Prostate gland (tissue), 2 donors: ENCODE results near the gene PRKCQ.

Experiments
- CTCF ChIP-seq, 4 experiments: fragments of 200-600 bp in 2 of 4; fragments of 450-650 bp in 2 of 4; sonication (generic) in 2 of 4; IDR thresholded peaks; 1 replicate in 3 of 4; 2 replicates in 1 of 4; pipeline ENCODE4 v1.5.1; 2016 to 2019; ENCODE audit warnings: antibody characterized with exemption in 4 of 4, mild to moderate bottlenecking in 2 of 4, moderate library complexity in 2 of 4
- POLR2A ChIP-seq: fragments of 450-650 bp; IDR thresholded peaks from one replicate; pipeline ENCODE4 v1.6.1; 2016; ENCODE audit warnings: antibody characterized with exemption, mild to moderate bottlenecking

GRCh38 chr10:6514180-6514579 is 65.9 kb downstream of the PRKCQ start:
- no peak for TF ChIP-seq CTCF (IDR thresholded peaks at IDR 0.05)
- no peak for TF ChIP-seq POLR2A
